ENCODE data around the gene HSPA1L.

- TF ChIP-seq CTCF (IDR thresholded peaks at IDR 0.05; ENCODE audit: extremely low read depth in 1 of 2, insufficient read depth in 1 of 2, low read depth in 1 of 2, low read length in 2 of 2) (no peak), POLR2A (IDR thresholded peaks at IDR 0.05; ENCODE audit: low read depth, low read length) (no peak)
Measured at GRCh38 chr6:31762356-31762755, 52.7 kb downstream of the HSPA1L start, which contains the start of gene SAPCD1.
